GM12878 (cell line): Measurements from ENCODE around the gene TRIM69. TPM values are rescaled to one million over a fixed set of nuclear protein-coding genes. Genes with fewer than 3 reads are reported as not detected.

Experiments used
- ATAC-seq: fragments of 200-7000 bp; cut with Tn5 transposase; 3 replicates; pipeline ENCODE4 v1.9.1; 2020; ENCODE audit warnings: mild to moderate bottlenecking, moderate library complexity
- BruUV-seq: library from RNA; stranded (reverse); fragments of 400-500 nt; replicated peaks from 2 replicates; lab custom pipeline; 2021; lab: Mats Ljungman, UMichigan
- CTCF ChIA-PET: fragments of 300-600 bp; sonication (Branson Sonifier 250); formaldehyde crosslinking; extraction: SDS; loops from one replicate; lab custom pipeline; 2021; ENCODE audit warnings: inconsistent platforms; lab: Yijun Ruan, JAX
- POLR2A ChIA-PET: fragments of 350-600 bp; formaldehyde crosslinking; extraction: SDS; loops from one replicate; lab custom pipeline; 2021; ENCODE audit warnings: inconsistent platforms; lab: Charles Lee
- RAD21 ChIA-PET: fragments of 300-600 bp; sonication (Branson Sonifier 250); formaldehyde crosslinking; loops from one replicate; lab custom pipeline; 2023; ENCODE audit warnings: antibody characterized with exemption; ENCODE audit not compliant: unreplicated experiment; lab: Charles Lee
- SMC1A ChIA-PET: fragments of 300-600 bp; sonication (Branson Sonifier 250); formaldehyde crosslinking; loops from one replicate; lab custom pipeline; 2023; ENCODE audit not compliant: unreplicated experiment, uncharacterized antibody; lab: Charles Lee
- DNase-seq: peaks from one replicate; pipeline ENCODE4 v3.0.0-alpha.2; 2011; ENCODE audit warnings: low read depth, low spot score
- FAIRE-seq: peaks from 3 replicates; lab custom pipeline; 2011; peaks lifted over from hg19 to GRCh38; lab: Jason Lieb, UNC
- H2AFZ ChIP-seq: 2 replicates; pipeline ENCODE4 v1.6.0; 2011; ENCODE audit warnings: low read depth, low read length, control low read depth; ENCODE audit not compliant: control insufficient read depth
- H3K27ac ChIP-seq: 2 replicates; pipeline ENCODE4 v1.5.1; 2011; ENCODE audit warnings: control low read depth; ENCODE audit not compliant: control insufficient read depth, insufficient read depth
- H3K27me3 ChIP-seq, 2 experiments: replicated peaks in 1 of 2; 2 replicates each; pipeline versions ENCODE4 v1.6.0 to v1.6.1; 2011; ENCODE audit warnings: low read length in 1 of 2; ENCODE audit not compliant: control insufficient read depth in 2 of 2, insufficient read depth in 2 of 2
- H3K36me3 ChIP-seq, 2 experiments: 2 replicates each; pipeline ENCODE4 v1.5.1; 2011; ENCODE audit warnings: low read length in 1 of 2; ENCODE audit not compliant: control insufficient read depth in 2 of 2, insufficient read depth in 2 of 2
- H3K4me1 ChIP-seq: 2 replicates; pipeline ENCODE4 v1.6.1; 2011; ENCODE audit warnings: mild to moderate bottlenecking, low read length, moderate library complexity, mixed read lengths; ENCODE audit not compliant: control insufficient read depth, insufficient read depth
- H3K4me2 ChIP-seq: 2 replicates; pipeline ENCODE4 v1.6.0; 2011; ENCODE audit warnings: control low read depth; ENCODE audit not compliant: control insufficient read depth, insufficient read depth
- H3K4me3 ChIP-seq: fragments of 200-600 bp; sonication (generic); 2 replicates; pipeline ENCODE4 v1.5.1; 2016
- H3K79me2 ChIP-seq: 2 replicates; pipeline ENCODE4 v1.6.0; 2011; ENCODE audit warnings: low read length; ENCODE audit not compliant: control insufficient read depth, insufficient read depth
- H3K9ac ChIP-seq: 2 replicates; pipeline ENCODE4 v1.8.0; 2011; ENCODE audit warnings: low read length, control low read depth, mixed read lengths; ENCODE audit not compliant: control insufficient read depth, insufficient read depth
- H3K9me3 ChIP-seq: replicated peaks from 3 replicates; pipeline ENCODE4 v1.5.1; 2011; ENCODE audit warnings: mild to moderate bottlenecking, low read length; ENCODE audit not compliant: control insufficient read depth, insufficient read depth
- H4K20me1 ChIP-seq: 2 replicates; pipeline ENCODE4 v1.6.0; 2011; ENCODE audit not compliant: control insufficient read depth, insufficient read depth
- ASH2L ChIP-seq: fragments of 300-600, 200-600 bp; sonication (generic); IDR thresholded peaks from 2 replicates; pipeline ENCODE4 v1.6.1; 2017; ENCODE audit warnings: low read depth, mild to moderate bottlenecking, borderline replicate concordance
- CEBPZ ChIP-seq: fragments of 150-350 bp; IDR thresholded peaks from 2 replicates; pipeline ENCODE4 v1.6.1; 2016; ENCODE audit warnings: low read depth, low read length
- HCFC1 ChIP-seq: fragments of 150-350 bp; IDR thresholded peaks from 2 replicates; pipeline ENCODE4 v1.6.1; 2014; ENCODE audit warnings: low read length
- MAX ChIP-seq: IDR thresholded peaks from 2 replicates; pipeline ENCODE4 v1.6.1; 2012; ENCODE audit warnings: low read depth, low read length, improper control_type of control experiment
- PRDM15 ChIP-seq: fragments of 450-650 bp; formaldehyde crosslinking; IDR thresholded peaks from 2 replicates; pipeline ENCODE4 v1.4.0; 2020; ENCODE audit warnings: mild to moderate bottlenecking, moderate library complexity
- RB1 ChIP-seq: fragments of 450-650 bp; formaldehyde crosslinking; IDR thresholded peaks from 2 replicates; pipeline ENCODE4 v1.6.1; 2017; ENCODE audit warnings: mild to moderate bottlenecking, borderline replicate concordance
- TCF7 ChIP-seq: IDR thresholded peaks from 2 replicates; pipeline ENCODE4 v1.6.1; 2014; ENCODE audit warnings: antibody characterized with exemption, borderline replicate concordance
- USF1 ChIP-seq: IDR thresholded peaks from 2 replicates; pipeline ENCODE4 v1.6.1; 2011; ENCODE audit warnings: borderline replicate concordance, low read depth, mild to moderate bottlenecking, moderate library complexity, mixed read lengths, low read length; ENCODE audit not compliant: insufficient read depth; ENCODE audit errors: extremely low read length
- USF2 ChIP-seq: IDR thresholded peaks from 2 replicates; pipeline ENCODE4 v1.6.1; 2011; ENCODE audit warnings: low read depth, low read length, improper control_type of control experiment, borderline replicate concordance
- in situ Hi-C: fragments of 300-500 bp; cut with MboI; formaldehyde crosslinking; loops from 9 replicates; pipeline ENCODE4 v1.14.3; 2018; ENCODE audit warnings: mixed read lengths
- intact Hi-C: fragments of 100-400 bp; cut with micrococcal nuclease; formaldehyde crosslinking; loops from one replicate; pipeline ENCODE4 v1.14.2; 2022; ENCODE audit not compliant: unreplicated experiment
- polyA plus RNA-seq, 11 experiments: library from polyadenylated mRNA; depleted of rRNA in 4 of 11; unstranded in 6 of 11; stranded (reverse) in 5 of 11; fragments of >200 nt; fragmentation: Nextera tagmentation in 4 of 11; fragmentation: Illumina TruSeq in 1 of 11; extraction: Ambion mirVana in 4 of 11; extraction: Trizol in 1 of 11; gene quantifications; 1 replicate in 1 of 11; 2 replicates in 10 of 11; pipeline versions ENCODE4 v1.2.1 to v1.2.3, GENCODE V29; 2011 to 2016; ENCODE audit warnings: inconsistent platforms in 2 of 11, missing spikeins in 2 of 11, low read depth in 1 of 11
- total RNA-seq, 4 experiments: library from RNA; depleted of rRNA in 3 of 4; stranded (reverse); fragments of >200 nt in 3 of 4; fragmentation: Illumina TruSeq in 1 of 4; extraction: Trizol in 1 of 4; gene quantifications; 2 replicates each; pipeline versions ENCODE4 v1.2.1 to v1.2.3, GENCODE V29; 2013 to 2021

The TRIM69 gene
- total and polyA plus RNA-seq, 10 of the 15 experiments (the other 5 are each of a cell fraction or from before 2014, with no cell fraction given) = 11.2 to 52.7 (median 37.8) TPM

- H3K4me2 ChIP-seq = no peak overlapping the region
- H3K36me3 ChIP-seq = no peaks in the 10 kb centered on the region
- intact Hi-C loops = no loop called here
- H3K4me1 ChIP-seq = peaks cover 3% of the 10 kb centered on the region; the same call in 1 of the 2 replicates
- no peak overlapping the region for H3K4me3 ChIP-seq
- no peaks in the 10 kb centered on the region for H4K20me1 ChIP-seq
- TF ChIP-seq ASH2L = no peak
- no peak for TF ChIP-seq PRDM15 (CRISPR knock-in tag)
- no peak for TF ChIP-seq MAX
- TF ChIP-seq USF2 = no peak
- no peak for TF ChIP-seq USF1
- no peak for TF ChIP-seq HCFC1
- no peak for TF ChIP-seq RB1
- no peak for TF ChIP-seq CEBPZ
- no peak for TF ChIP-seq TCF7
- H3K9ac ChIP-seq = no peak overlapping the region
- ChIA-PET POLR2A (no interaction called here), RAD21 (no interaction called here), CTCF (no interaction called here), SMC1A (no interaction called here)
- ATAC-seq (no peak), FAIRE-seq (no peak), DNase-seq (no peak)
- no peak overlapping the region for H2AFZ ChIP-seq
- H3K79me2 ChIP-seq = no peaks in the 10 kb centered on the region
- no peaks in the 10 kb centered on the region; a peak in 1 of 4 replicates for H3K27me3 ChIP-seq
- H3K9me3 ChIP-seq = no peaks in the 10 kb centered on the region
- no peak overlapping the region for H3K27ac ChIP-seq
- no TSS peak for BruUV-seq
- in situ Hi-C loops = no loop called here
These were observed 65.5 kb downstream of the TRIM69 start for GRCh38 chr15:44801797-44802196.
